Measurements from ENCODE around the gene LYPD8.

The LYPD8 gene

DNA sequence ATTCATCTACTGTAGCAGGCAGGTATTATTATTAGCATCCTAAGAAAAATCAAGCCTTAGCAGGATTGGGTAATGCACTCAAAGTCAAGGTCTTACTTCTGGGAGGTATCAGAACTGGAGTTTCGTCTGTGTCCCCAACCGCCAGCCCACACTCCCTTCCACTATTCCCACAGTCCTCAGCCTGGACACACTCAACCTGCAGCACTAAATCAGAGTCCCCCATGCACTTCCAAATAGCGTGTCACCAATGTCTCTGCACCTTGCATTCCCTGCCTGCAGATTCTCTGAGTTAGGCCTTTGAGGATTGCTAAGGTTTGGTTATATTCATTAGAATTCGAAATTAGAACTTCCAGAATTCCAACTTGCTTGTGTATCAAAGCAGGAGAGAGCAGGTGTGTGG, 3.9 kb downstream of the LYPD8 start:
- Histone ChIP-seq H3K36me3 (no peaks in the 10 kb centered on the region), H3K9me3 (no peaks in the 10 kb centered on the region), H3K4me3 (no peak overlapping the region), H3K27me3 (no peaks in the 10 kb centered on the region), H3K27ac (no peak overlapping the region), H3K4me1 (no peaks in the 10 kb centered on the region)
- no peak for DNase-seq
- intact Hi-C loops (cut with DNase I; ENCODE audit: low total_unique reads) = no loop called here
- TF ChIP-seq, protein P1, sequence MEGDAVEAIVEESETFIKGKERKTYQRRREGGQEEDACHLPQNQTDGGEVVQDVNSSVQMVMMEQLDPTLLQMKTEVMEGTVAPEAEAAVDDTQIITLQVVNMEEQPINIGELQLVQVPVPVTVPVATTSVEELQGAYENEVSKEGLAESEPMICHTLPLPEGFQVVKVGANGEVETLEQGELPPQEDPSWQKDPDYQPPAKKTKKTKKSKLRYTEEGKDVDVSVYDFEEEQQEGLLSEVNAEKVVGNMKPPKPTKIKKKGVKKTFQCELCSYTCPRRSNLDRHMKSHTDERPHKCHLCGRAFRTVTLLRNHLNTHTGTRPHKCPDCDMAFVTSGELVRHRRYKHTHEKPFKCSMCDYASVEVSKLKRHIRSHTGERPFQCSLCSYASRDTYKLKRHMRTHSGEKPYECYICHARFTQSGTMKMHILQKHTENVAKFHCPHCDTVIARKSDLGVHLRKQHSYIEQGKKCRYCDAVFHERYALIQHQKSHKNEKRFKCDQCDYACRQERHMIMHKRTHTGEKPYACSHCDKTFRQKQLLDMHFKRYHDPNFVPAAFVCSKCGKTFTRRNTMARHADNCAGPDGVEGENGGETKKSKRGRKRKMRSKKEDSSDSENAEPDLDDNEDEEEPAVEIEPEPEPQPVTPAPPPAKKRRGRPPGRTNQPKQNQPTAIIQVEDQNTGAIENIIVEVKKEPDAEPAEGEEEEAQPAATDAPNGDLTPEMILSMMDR (IDR thresholded peaks at IDR 0.05) = no peak

- Histone ChIP-seq H3K4me1 (no peaks in the 10 kb centered on the region), H3K9me3 (no peaks in the 10 kb centered on the region), H3K4me3 (no peak overlapping the region), H3K36me3 (no peaks in the 10 kb centered on the region), H3K27me3 (no peaks in the 10 kb centered on the region), H3K27ac (no peak overlapping the region)
- no peak for DNase-seq
- intact Hi-C loops (cut with DNase I; ENCODE audit: low total_unique reads) = no loop called here
- TF ChIP-seq, protein P1 (IDR thresholded peaks at IDR 0.05) = no peak
These were observed 4.4 kb downstream of the LYPD8 start for GRCh38 chr1:248751142-248751541.

- Histone ChIP-seq H3K27ac (no peak overlapping the region), H3K36me3 (no peaks in the 10 kb centered on the region), H3K4me3 (no peak overlapping the region), H3K4me1 (no peaks in the 10 kb centered on the region), H3K9me3 (no peaks in the 10 kb centered on the region), H3K27me3 (no peaks in the 10 kb centered on the region)
- intact Hi-C loops (cut with DNase I; ENCODE audit: low total_unique reads) = no loop called here
- no peak for DNase-seq
- TF ChIP-seq, protein P1 (IDR thresholded peaks at IDR 0.05) = no peak
These were observed 5.1 kb downstream of the LYPD8 start for GRCh38 chr1:248750496-248750895.

GRCh38 chr1:248748211-248748610, 7.3 kb downstream of the LYPD8 start:
- no peak overlapping the region for H3K27ac ChIP-seq
- no peak overlapping the region for H3K4me3 ChIP-seq
- no peaks in the 10 kb centered on the region for H3K4me1 ChIP-seq
- H3K36me3 ChIP-seq = no peaks in the 10 kb centered on the region
- no peak for DNase-seq
- TF ChIP-seq, protein P1 (IDR thresholded peaks at IDR 0.05) = no peak
- no peaks in the 10 kb centered on the region for H3K9me3 ChIP-seq
- no peaks in the 10 kb centered on the region for H3K27me3 ChIP-seq
- intact Hi-C loops (cut with DNase I; ENCODE audit: low total_unique reads) = no loop called here

DNA sequence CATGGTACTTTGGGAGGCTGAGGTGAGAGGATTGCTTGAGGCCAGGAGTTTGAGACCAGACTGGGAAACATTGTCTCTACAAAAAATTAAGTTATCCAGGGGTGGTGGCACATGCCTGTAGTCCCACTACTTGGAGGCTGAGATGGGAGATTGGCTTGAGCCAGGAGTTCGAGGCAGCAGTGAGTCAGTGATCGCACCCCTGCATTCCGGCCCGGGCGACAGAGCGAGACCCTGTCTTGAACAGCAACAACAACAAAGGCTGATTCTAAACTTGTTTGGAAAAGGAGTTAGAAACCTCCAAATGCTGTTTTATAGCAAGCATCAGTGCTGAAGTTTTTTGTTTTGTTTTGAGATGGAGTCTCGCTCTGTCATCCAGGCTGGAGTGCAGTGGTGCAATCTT, 14.7 kb downstream of the LYPD8 start:
- Histone ChIP-seq H3K36me3 (no peaks in the 10 kb centered on the region), H3K9me3 (no peaks in the 10 kb centered on the region), H3K27ac (no peak overlapping the region), H3K27me3 (peaks cover 0 to 2% of the 10 kb centered on the region in 2 donors), H3K4me1 (no peaks in the 10 kb centered on the region), H3K4me3 (no peak overlapping the region)
- DNase-seq = no peak
- intact Hi-C loops (cut with DNase I; ENCODE audit: low total_unique reads) = no loop called here
- TF ChIP-seq, protein P1 (IDR thresholded peaks at IDR 0.05) = no peak

DNA sequence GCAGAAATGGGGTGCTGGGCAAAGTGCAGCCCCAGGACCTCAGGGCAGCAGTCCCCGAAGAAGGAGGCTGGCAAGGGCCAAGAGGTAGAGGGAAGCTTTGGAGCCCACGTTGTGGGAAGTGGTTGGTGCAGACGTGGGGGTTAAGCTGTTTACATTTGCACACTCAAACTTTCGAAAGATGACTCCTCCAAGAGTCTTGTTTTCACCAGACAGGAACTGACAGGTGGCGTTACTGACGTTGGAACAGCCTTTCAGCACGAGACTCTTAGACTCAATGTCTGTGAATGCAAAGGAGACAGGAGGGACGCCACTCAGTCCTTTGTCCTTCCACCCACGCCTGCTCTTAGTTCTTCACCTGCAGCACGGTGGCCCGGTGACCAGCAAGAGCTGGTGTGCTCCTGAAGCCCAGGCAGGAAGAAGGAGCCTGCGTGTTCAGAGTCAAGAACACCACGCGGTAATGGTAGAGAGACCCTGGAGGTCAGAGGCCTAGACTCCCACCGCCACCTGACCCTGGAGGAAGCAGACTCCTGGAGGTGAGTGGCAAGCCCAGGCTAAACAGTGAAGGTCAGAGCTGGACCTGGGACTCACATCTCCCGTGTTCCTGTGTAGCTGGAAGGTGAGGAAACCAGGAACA, 15.9 kb downstream of the LYPD8 start:
- no peak overlapping the region for H3K4me3 ChIP-seq
- no peak overlapping the region for H3K27ac ChIP-seq
- intact Hi-C loops (cut with DNase I; ENCODE audit: low total_unique reads) = no loop called here
- H3K9me3 ChIP-seq = peaks cover 0 to 5% (median 0%) of the 10 kb centered on the region in 3 donors
- no peaks in the 10 kb centered on the region for H3K4me1 ChIP-seq
- H3K36me3 ChIP-seq = no peaks in the 10 kb centered on the region
- TF ChIP-seq, protein P1 (IDR thresholded peaks at IDR 0.05) = no peak
- H3K27me3 ChIP-seq = peaks cover 0 to 2% of the 10 kb centered on the region in 2 donors
- DNase-seq = no peak

Measured in tibial artery (tissue), 4 donors.